HPDE6-E6E7 (cell line): ENCODE data around the gene ZNF227.
"Not testable (repeated sequence)": the region's sequence is repeated elsewhere in the genome, so short reads cannot be mapped to it uniquely, and the experiment has no call there.

Experiments
- DNase-seq: peaks from one replicate; pipeline ENCODE4 v3.0.0; 2011; ENCODE audit warnings: missing footprints; ENCODE audit errors: extremely low spot score

Gene ZNF227

GRCh38 chr19:44212250-44212865 lies at the start of gene ZNF227:
Gene ZNF227, plus strand, starts transcription at chr19:44212532. Its CDS starts 5,261 bp downstream, at chr19:44217793.
- peak; percentile 66 for DNase-seq

GRCh38 chr19:44163789-44164188 lies 48.5 kb upstream of the ZNF227 start:
- no peak for DNase-seq

DNA sequence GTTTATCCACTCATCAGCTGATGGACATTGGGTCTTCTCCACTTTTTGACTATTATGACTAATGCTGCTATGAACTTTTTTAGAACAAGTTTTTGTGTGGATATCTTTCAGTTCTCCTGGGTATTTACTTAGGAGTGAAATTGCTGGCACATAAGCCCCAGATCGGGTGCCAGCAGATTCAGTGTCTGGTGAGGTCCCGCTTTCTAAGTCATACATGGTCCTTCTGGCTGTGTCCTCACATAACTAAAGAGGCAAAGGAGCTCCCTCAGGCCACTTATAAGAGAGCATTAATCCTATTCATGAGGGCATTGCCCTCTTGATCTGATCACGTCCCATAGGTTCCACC lies 48.0 kb upstream of the ZNF227 start:
- DNase-seq: no peak

DNA sequence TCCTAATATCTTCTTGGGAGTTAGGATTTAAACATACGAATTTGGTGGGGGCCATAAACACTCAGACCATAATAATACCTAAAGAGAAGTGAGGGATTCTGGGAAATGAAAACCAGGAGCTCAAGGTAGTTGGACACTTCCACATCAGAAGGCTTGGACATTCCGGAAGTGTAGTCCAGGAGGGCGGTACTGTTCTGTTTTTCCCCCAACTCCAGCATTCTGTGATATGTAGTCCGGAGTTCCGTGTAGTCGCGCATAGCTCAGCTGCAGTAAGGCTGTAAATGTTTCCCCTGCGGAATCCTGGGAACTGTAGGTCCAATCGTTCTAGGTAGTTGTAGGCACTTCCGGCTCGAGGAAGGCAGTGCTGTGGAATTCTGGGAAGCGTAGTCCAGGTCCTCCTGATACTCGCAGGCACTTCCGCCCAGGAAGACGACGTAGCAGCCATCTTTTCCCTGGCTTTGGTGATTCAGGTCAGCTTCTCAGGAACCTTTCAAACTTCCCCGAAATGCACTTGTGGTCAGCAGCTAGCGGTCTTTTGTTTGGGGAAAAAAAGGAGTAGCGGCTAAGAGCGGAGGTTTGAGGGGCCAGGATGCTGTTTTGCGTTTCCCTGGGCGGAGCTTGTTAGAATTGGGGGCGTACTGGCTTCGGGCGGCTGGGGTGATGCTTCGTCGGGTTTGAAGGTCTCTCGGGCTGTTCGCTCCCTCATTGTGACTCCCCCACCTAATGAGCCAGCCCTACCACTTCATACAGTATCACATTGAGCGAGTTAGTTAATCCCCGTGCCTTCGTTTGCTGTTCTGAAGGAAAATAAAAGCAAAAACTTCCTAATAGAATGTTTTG lies 47.4 kb upstream of the ZNF227 start, which contains the start of gene ZNF226:
TSS of gene ZNF226 (plus strand) at position 428 of the 840 bp plus-strand sequence. CDS start 4,981 bp downstream, outside the sequence.
- DNase-seq: peak; percentile 96

GRCh38 chr19:44170660-44171059 lies 41.7 kb upstream of the ZNF227 start:
- DNase-seq: not testable (repeated sequence)

DNA sequence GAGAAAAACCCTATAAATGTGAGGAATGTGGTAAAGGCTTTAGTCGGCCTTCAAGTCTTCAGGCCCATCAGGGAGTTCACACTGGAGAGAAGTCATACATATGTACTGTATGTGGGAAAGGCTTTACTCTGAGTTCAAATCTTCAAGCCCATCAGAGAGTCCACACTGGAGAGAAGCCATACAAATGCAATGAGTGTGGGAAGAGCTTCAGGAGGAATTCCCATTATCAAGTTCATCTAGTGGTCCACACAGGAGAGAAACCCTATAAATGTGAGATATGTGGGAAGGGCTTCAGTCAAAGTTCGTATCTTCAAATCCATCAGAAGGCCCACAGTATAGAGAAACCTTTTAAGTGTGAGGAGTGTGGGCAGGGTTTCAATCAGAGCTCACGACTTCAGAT lies 35.7 kb upstream of the ZNF227 start:
- no peak for DNase-seq

GRCh38 chr19:44180968-44181367 lies 31.4 kb upstream of the ZNF227 start:
- DNase-seq: no peak

GRCh38 chr19:44182145-44182544 lies 30.2 kb upstream of the ZNF227 start:
- no peak for DNase-seq

DNA sequence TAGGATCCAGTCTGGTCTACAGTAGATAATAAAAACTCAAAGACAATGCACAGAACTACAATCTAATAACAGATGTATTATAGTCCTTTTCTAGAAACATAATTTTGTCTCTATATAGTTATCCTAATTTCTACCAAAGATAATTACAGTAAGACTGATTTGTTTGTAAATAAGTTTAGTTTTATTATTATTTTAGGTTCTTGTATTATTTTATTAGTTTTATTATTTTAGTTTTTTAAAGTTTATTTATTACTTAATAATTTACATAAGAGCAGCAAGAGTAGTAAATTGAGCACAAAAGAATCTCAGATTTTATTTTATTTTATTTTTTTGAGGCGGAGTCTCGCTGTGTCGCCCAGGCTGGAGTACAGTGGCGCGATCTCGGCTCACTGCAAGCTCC lies 22.3 kb upstream of the ZNF227 start:
- no peak for DNase-seq

- DNase-seq: no peak
Measured at GRCh38 chr19:44192127-44192526, 20.2 kb upstream of the ZNF227 start.

DNA sequence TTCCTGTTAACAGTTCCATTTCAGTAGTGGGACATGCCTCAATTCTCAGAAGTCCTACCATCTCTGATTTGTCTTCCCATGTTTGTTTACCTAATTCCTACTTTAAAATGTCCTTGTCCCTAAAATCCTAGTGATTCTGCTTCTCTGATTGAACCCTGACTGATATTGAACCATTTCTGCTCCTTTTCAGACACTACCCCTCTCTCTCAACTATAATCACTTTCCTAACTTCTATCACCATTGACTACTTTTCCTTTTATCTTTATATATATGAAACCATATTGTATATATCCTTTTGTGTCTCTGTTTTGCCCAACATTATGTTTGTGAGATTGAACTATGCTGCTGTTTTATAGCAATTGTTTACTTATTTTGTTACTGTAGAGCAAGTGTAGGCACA lies 15.6 kb upstream of the ZNF227 start:
- DNase-seq: no peak

DNA sequence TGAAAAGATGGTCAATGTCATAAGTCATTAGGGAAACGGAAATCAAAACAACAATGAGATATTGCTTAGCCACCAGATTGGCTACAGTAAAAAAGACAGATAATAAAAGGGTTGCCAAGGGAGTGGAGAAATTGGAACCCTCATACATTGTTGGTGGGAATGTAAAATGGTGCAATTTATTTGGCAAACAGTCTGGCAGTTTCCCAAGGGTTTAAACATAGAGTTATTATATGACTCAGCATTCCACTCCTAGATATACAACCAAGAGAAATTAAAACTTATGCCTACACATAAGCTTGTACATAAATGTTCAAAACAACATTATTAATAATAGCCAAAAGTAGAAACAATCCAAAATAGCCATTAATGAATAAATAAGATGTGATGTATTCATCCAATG lies 9.9 kb upstream of the ZNF227 start:
- no peak for DNase-seq

GRCh38 chr19:44202974-44203373 lies 9.4 kb upstream of the ZNF227 start:
- no peak for DNase-seq

GRCh38 chr19:44203877-44204276 lies 8.5 kb upstream of the ZNF227 start:
- DNase-seq: not testable (repeated sequence)

DNA sequence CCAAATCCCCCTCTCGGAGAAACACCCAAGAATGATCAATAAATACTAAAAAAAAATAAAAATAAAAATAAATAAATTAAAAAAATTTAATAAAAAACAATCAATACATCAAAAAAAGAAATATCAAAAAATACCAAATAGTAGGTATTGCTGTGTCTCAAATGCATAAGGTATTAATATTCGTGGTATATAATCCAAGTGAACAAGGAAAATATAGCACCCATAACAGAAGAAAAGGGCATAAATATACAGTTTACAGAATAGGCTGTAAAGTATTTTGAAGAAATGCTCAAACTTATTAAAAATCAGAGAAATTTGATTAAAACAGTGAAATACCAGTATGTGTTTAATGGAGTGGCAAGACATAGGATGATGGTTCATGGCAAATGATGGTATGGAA lies 7.6 kb upstream of the ZNF227 start:
- no peak for DNase-seq

DNA sequence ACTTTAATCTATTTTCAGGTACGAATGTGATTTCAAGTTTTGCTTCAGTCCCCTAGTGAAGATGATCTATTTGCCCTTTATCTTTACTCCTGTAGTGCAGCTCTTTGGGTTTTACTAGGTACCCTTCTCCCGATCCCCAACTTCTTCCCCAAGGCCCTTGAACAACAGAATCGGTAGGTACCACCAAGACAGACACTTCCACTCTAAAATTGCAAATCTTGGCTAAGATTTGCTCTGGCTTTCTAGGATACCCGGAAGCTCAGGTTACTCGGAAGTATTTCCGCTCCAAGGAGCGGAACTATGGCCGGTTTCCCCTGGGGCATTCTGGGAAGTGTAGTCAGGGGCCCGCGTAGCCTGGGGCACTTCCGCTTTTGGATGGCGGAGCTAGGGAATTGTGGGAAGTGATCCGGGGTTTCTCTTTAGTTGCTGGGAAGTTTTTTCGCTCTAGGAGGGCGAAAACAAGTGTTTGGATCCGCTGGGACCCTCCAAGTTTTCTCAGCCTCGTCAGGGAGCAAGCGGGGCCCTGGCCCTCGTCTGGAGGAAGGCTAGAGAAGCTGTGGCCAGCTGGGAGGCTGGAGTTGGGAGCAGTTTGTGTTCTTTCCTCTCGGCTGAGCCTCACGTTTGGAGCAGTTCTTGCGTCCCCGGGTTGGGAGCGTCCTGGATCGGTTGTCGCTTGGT lies 5.1 kb upstream of the ZNF227 start:
- DNase-seq: peak; percentile 72

DNA sequence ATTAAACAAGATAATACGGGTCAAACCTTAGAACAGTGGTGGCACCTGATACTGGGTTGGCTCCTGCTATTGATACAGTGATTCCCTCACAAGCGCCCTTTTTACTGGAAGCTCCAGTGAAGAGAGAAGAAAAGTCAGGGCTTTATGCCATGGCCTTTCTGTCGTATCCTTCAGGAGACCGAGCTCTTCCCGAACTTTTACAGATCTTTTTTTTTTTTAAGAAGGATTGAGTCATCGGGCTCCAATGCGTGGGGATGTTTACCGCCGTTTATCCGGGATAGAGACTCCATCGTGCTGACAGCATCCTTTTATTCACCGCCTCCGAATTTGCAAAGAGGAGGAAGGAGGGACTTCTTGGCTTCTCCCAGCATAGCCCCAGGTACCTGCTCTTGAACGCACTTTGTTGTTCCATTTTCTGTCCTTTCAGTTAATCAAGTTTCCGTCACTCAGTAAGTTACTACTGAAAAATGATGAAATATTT lies 574 bp downstream of the ZNF227 start:
- DNase-seq: no peak

GRCh38 chr19:44219926-44220325 lies 7.6 kb downstream of the ZNF227 start:
- not testable (repeated sequence) for DNase-seq

GRCh38 chr19:44220761-44221160 lies 8.4 kb downstream of the ZNF227 start:
- DNase-seq: not testable (repeated sequence)

- not testable (repeated sequence) for DNase-seq
Measured at GRCh38 chr19:44221291-44221690, 9.0 kb downstream of the ZNF227 start.

DNA sequence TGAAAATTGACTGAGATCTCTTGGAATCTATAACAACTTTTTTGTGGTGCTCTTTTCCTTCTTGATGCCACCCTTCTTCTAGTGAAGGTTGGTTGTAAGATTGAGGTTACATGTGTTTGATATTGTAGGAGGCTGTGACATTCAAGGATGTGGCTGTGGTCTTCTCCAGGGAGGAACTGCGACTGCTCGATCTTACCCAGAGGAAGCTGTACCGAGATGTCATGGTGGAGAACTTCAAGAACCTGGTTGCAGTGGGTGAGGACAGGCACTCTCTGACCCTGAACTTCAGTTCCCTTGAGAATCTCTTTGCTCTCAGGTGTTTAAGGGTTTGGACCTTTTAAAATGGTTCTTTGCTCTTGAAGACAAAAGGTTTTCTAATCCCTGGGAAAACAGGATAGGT lies 16.0 kb downstream of the ZNF227 start:
- no peak for DNase-seq

GRCh38 chr19:44232867-44233266 lies 20.5 kb downstream of the ZNF227 start:
- no peak for DNase-seq
